ENCODE results near the gene ENOX1.

ENOX1 gene

GRCh38 chr13:43271152-43271551 is 515.6 kb downstream of the ENOX1 start:
- DNase-seq = no peak

- no peak for DNase-seq
Measured at GRCh38 chr13:43270130-43270830, 516.5 kb downstream of the ENOX1 start.

GRCh38 chr13:43269037-43269481 is 517.7 kb downstream of the ENOX1 start:
- no peak for DNase-seq

- no peak for DNase-seq
Measured at GRCh38 chr13:43268632-43269031, 518.1 kb downstream of the ENOX1 start.

- no peak for DNase-seq
Measured at GRCh38 chr13:43267916-43268315, 518.9 kb downstream of the ENOX1 start.

GRCh38 chr13:43266936-43267615 is 519.7 kb downstream of the ENOX1 start:
- DNase-seq = no peak

GRCh38 chr13:43265028-43265427 is 521.7 kb downstream of the ENOX1 start:
- DNase-seq = no peak

- DNase-seq = no peak
Measured at GRCh38 chr13:43264458-43264857, 522.3 kb downstream of the ENOX1 start.

GRCh38 chr13:43263047-43263446 is 523.7 kb downstream of the ENOX1 start:
- DNase-seq = no peak

GRCh38 chr13:43260999-43261398 is 525.8 kb downstream of the ENOX1 start:
- DNase-seq = no peak

- no peak for DNase-seq
Measured at GRCh38 chr13:43258771-43259170, 528.0 kb downstream of the ENOX1 start.

- DNase-seq = no peak
Measured at GRCh38 chr13:43257765-43258164, 529.0 kb downstream of the ENOX1 start.

- DNase-seq = no peak
Measured at GRCh38 chr13:43251961-43252360, 534.8 kb downstream of the ENOX1 start.

- no peak for DNase-seq
Measured at GRCh38 chr13:43246382-43246781, 540.4 kb downstream of the ENOX1 start.

- no peak for DNase-seq
Measured at GRCh38 chr13:43245374-43245964, 541.3 kb downstream of the ENOX1 start.

- no peak for DNase-seq
Measured at GRCh38 chr13:43244481-43244880, 542.3 kb downstream of the ENOX1 start.

- no peak for DNase-seq
Measured at GRCh38 chr13:43243711-43244110, 543.1 kb downstream of the ENOX1 start.

GRCh38 chr13:43242040-43242439 is 544.7 kb downstream of the ENOX1 start:
- no peak for DNase-seq

- DNase-seq = no peak
Measured at GRCh38 chr13:43240278-43240677, 546.5 kb downstream of the ENOX1 start.

- DNase-seq = no peak
Measured at GRCh38 chr13:43239275-43239840, 547.4 kb downstream of the ENOX1 start.

- DNase-seq = no peak
Measured at GRCh38 chr13:43238341-43239083, 548.3 kb downstream of the ENOX1 start.

- DNase-seq = no peak
Measured at GRCh38 chr13:43237616-43238015, 549.2 kb downstream of the ENOX1 start.

GRCh38 chr13:43235028-43235427 is 551.7 kb downstream of the ENOX1 start:
- no peak for DNase-seq
